Gastroesophageal sphincter (tissue), 3 donors: ENCODE results near the gene CD27.

ENCODE experiments used
- EP300 ChIP-seq: sonication (generic); formaldehyde crosslinking; IDR thresholded peaks from one replicate; pipeline ENCODE4 v1.6.1; 2017; ENCODE audit warnings: antibody characterized with exemption, mild to moderate bottlenecking
- POLR2A ChIP-seq, 2 donors: fragments of 450-650 bp; IDR thresholded peaks; one replicate each; pipeline ENCODE4 v1.6.1; 2017; ENCODE audit warnings: antibody characterized with exemption in 2 of 2, mild to moderate bottlenecking in 2 of 2, moderate library complexity in 1 of 2
- POLR2AphosphoS5 ChIP-seq: sonication (generic); formaldehyde crosslinking; IDR thresholded peaks from one replicate; pipeline ENCODE4 v1.6.1; 2017; ENCODE audit warnings: antibody characterized with exemption
- TF ChIP-seq, protein P1 (sequence below), 4 experiments: fragments of 200-600 bp in 2 of 4; fragments of 450-650 bp in 2 of 4; sonication (generic) in 1 of 4; IDR thresholded peaks; one replicate each; pipeline ENCODE4 v1.5.1; 2017 to 2019; ENCODE audit warnings: antibody characterized with exemption in 4 of 4, mild to moderate bottlenecking in 2 of 4, moderate library complexity in 2 of 4

DNA sequence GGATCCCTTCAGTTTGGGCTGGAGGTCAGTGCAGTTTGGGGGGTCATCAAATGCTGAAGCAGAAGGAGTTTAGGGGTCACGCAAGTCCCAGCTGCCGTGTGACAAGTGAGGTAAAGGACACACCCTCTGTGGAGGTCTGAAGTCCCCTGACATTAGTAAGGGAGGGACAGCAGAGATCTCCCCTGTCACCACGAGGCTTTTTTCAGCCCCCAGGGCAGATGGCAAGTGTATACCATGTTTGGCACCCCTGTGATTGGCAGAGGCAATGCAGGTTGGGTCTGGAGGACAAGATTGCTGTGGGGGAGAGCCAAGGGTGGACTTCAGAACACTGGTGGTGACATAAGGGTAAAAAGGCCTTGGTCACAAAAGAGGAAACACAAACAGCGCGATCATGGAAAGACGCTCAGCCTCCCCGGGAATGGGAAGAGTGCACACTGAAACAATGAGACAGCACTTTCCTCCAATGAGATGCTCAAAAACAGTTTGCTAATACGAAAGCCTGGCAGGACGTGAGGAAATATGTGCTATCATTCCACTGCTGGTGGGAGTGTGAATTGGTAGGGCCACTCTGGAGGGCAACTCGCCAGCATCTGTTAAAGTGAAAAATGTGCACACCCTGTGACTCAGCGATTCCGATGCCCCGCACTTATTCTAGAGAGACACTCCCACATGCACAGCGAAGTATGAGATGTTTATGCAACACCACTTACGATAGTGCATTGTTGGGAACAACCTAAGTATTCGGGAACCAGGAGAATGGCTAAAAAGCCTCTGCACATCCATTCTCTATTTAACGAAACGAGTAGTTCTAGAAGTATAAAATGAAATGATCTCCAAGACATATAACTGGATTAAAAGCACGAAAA is 14.4 kb upstream of the CD27 start:
- TF ChIP-seq POLR2AphosphoS5 (peak; percentile 97), POLR2A (IDR thresholded peaks at IDR 0.05) (peak; percentile 19 to 29), EP300 (no peak)
- TF ChIP-seq, protein P1, sequence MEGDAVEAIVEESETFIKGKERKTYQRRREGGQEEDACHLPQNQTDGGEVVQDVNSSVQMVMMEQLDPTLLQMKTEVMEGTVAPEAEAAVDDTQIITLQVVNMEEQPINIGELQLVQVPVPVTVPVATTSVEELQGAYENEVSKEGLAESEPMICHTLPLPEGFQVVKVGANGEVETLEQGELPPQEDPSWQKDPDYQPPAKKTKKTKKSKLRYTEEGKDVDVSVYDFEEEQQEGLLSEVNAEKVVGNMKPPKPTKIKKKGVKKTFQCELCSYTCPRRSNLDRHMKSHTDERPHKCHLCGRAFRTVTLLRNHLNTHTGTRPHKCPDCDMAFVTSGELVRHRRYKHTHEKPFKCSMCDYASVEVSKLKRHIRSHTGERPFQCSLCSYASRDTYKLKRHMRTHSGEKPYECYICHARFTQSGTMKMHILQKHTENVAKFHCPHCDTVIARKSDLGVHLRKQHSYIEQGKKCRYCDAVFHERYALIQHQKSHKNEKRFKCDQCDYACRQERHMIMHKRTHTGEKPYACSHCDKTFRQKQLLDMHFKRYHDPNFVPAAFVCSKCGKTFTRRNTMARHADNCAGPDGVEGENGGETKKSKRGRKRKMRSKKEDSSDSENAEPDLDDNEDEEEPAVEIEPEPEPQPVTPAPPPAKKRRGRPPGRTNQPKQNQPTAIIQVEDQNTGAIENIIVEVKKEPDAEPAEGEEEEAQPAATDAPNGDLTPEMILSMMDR (IDR thresholded peaks at IDR 0.05) = peak in 2 of 4 experiments; percentile 29 to 40
